CD4-positive, alpha-beta memory T cell (primary cell): ENCODE measurements around the gene PRM2. TPM values are rescaled to one million over a fixed set of nuclear protein-coding genes. Genes with fewer than 3 reads are reported as not detected.

ENCODE experiments used
- CTCF ChIA-PET: fragments of 350-600 bp; sonication (Branson Sonifier 250); formaldehyde crosslinking; loops from one replicate; lab custom pipeline; 2021; ENCODE audit warnings: inconsistent platforms; ENCODE audit not compliant: partially characterized antibody; lab: Charles Lee
- POLR2A ChIA-PET: fragments of 350-600 bp; sonication (Branson Sonifier 250); formaldehyde crosslinking; loops from one replicate; lab custom pipeline; 2021; ENCODE audit not compliant: partially characterized antibody; lab: Charles Lee
- DNase-seq, 5 donors: peaks; one replicate each; pipeline versions ENCODE4 v3.0.0 to v3.0.0-alpha.2; 2020 to 2022; ENCODE audit warnings: mixed read lengths in 1 of 5
- H3K27ac ChIP-seq: one replicate; pipeline ENCODE4 v1.7.0; 2013; ENCODE audit warnings: low read depth, low read length
- H3K27me3 ChIP-seq: 2 replicates; pipeline ENCODE4 v1.7.0; 2013; ENCODE audit warnings: mild to moderate bottlenecking, low read length, moderate library complexity; ENCODE audit not compliant: insufficient read depth
- H3K36me3 ChIP-seq: 2 replicates; pipeline ENCODE4 v1.7.0; 2013; ENCODE audit warnings: mild to moderate bottlenecking, low read length, moderate library complexity; ENCODE audit not compliant: insufficient read depth
- H3K4me1 ChIP-seq: 2 replicates; pipeline ENCODE4 v1.7.0; 2013; ENCODE audit warnings: mild to moderate bottlenecking, low read length, moderate library complexity; ENCODE audit not compliant: insufficient read depth
- H3K4me3 ChIP-seq, 2 donors: one replicate each; pipeline ENCODE4 v1.7.0; 2013; ENCODE audit warnings: low read length in 2 of 2, mild to moderate bottlenecking in 1 of 2
- H3K9me3 ChIP-seq, 2 donors: one replicate each; pipeline ENCODE4 v1.7.0; 2013; ENCODE audit warnings: low read length in 2 of 2, control low read depth in 1 of 2; ENCODE audit not compliant: control insufficient read depth in 1 of 2
- H3K27ac Mint-ChIP-seq, 7 donors: one replicate each; pipeline ENCODE4 v1.8.0; 2020 to 2021; ENCODE audit warnings: mixed read lengths in 7 of 7, mild to moderate bottlenecking in 6 of 7, inconsistent platforms in 3 of 7, moderate library complexity in 3 of 7
- H3K27me3 Mint-ChIP-seq, 2 donors: one replicate each; pipeline ENCODE4 v1.8.0; 2020 to 2021; ENCODE audit warnings: mixed read lengths in 2 of 2
- H3K36me3 Mint-ChIP-seq, 2 donors: one replicate each; pipeline ENCODE4 v1.8.0; 2020 to 2021; ENCODE audit warnings: mixed read lengths in 2 of 2, inconsistent platforms in 1 of 2, mild to moderate bottlenecking in 1 of 2
- H3K4me1 Mint-ChIP-seq, 4 donors: one replicate each; pipeline ENCODE4 v1.8.0; 2020 to 2021; ENCODE audit warnings: mixed read lengths in 4 of 4, mild to moderate bottlenecking in 1 of 4
- H3K4me3 Mint-ChIP-seq, 8 donors: one replicate each; pipeline ENCODE4 v1.8.0; 2020 to 2021; ENCODE audit warnings: mixed read lengths in 8 of 8, mild to moderate bottlenecking in 7 of 8, moderate library complexity in 6 of 8, inconsistent platforms in 3 of 8
- H3K9me3 Mint-ChIP-seq, 8 donors: one replicate each; pipeline ENCODE4 v1.8.0; 2020 to 2021; ENCODE audit warnings: mixed read lengths in 8 of 8, mild to moderate bottlenecking in 5 of 8, inconsistent platforms in 3 of 8, moderate library complexity in 1 of 8
- intact Hi-C: fragments of 100-400 bp; cut with micrococcal nuclease; formaldehyde crosslinking; loops from one replicate; pipeline ENCODE4 v1.15.1; 2023
- polyA plus RNA-seq, 2 donors: library from polyadenylated mRNA; unstranded; fragments of 300-500 nt; fragmentation: Illumina TruSeq; gene quantifications; one replicate each; pipeline ENCODE4 v1.2.3, GENCODE V29; 2021
- total RNA-seq, 2 experiments: library from RNA; stranded (reverse); gene quantifications; one replicate each; pipeline ENCODE4 v1.2.3, GENCODE V29; 2021

PRM2 gene
- total and polyA plus RNA-seq, 4 experiments from 2014 or later, result not detected

- peak in 4 of 5 donors; percentile 13 to 50 (median 20) for DNase-seq
- H3K27me3 Mint-ChIP-seq, result no peaks in the 10 kb centered on the region
- peak overlapping the region in 1 of 2 donors; percentile 3 for H3K4me3 ChIP-seq
- peak overlapping the region; percentile 15 to 83 (median 57) for H3K27ac Mint-ChIP-seq
- peak overlapping the region in 7 of 8 donors; percentile 39 to 75 (median 62) for H3K4me3 Mint-ChIP-seq
- no peaks in the 10 kb centered on the region for H3K9me3 ChIP-seq
- H3K4me1 Mint-ChIP-seq, result peaks cover 24 to 45% (median 34%) of the 10 kb centered on the region in 4 donors
- no peaks in the 10 kb centered on the region for H3K27me3 ChIP-seq
- H3K9me3 Mint-ChIP-seq, result no peaks in the 10 kb centered on the region
- no peak overlapping the region for H3K27ac ChIP-seq
- no peaks in the 10 kb centered on the region for H3K36me3 ChIP-seq
- H3K4me1 ChIP-seq, result peaks cover 37% of the 10 kb centered on the region
- ChIA-PET POLR2A (interaction anchor here (1.2 kb wide), 1 partner anchor 56 kb away, joined by 7 read pairs; the partner anchor contains the start of gene SOCS1), CTCF (interaction anchor here (0.6 to 1.8 kb wide), 8 partner anchors 8 to 349 kb away, joined by 3 to 4 read pairs (median 3); no protein-coding TSS in a partner anchor)
- intact Hi-C loops, result no loop called here
- H3K36me3 Mint-ChIP-seq, result no peaks in the 10 kb centered on the region
Observed at GRCh38 chr16:11312718-11313492, 36.6 kb upstream of the PRM2 start.

- DNase-seq, result peak; percentile 62 to 70 (median 63)
- Histone ChIP-seq H3K27me3 (no peaks in the 10 kb centered on the region), H3K4me1 (peaks cover 37% of the 10 kb centered on the region), H3K36me3 (no peaks in the 10 kb centered on the region), H3K4me3 (no peak overlapping the region), H3K27ac (peak overlapping the region; percentile 4), H3K9me3 (no peaks in the 10 kb centered on the region)
- intact Hi-C loops, result no loop called here
- Mint-ChIP-seq H3K4me3 (peak overlapping the region in 7 of 8 donors; percentile 66 to 81 (median 78)), H3K36me3 (no peaks in the 10 kb centered on the region), H3K27ac (peak overlapping the region; percentile 55 to 97 (median 90)), H3K27me3 (no peaks in the 10 kb centered on the region), H3K4me1 (peaks cover 22 to 45% (median 34%) of the 10 kb centered on the region in 4 donors), H3K9me3 (no peaks in the 10 kb centered on the region)
- ChIA-PET CTCF (interaction anchor here (0.8 to 2.3 kb wide), 6 partner anchors 13 to 357 kb away, joined by 3 to 8 read pairs (median 3); no protein-coding TSS in a partner anchor), POLR2A (interaction anchor here (0.6 to 2.0 kb wide), 7 partner anchors 13 to 524 kb away, joined by 3 to 11 read pairs (median 4); partner anchors contain the start of gene SOCS1)
Observed at GRCh38 chr16:11310997-11311561, 34.8 kb upstream of the PRM2 start.

- H3K27ac ChIP-seq, result no peak overlapping the region
- peaks cover 22 to 45% (median 34%) of the 10 kb centered on the region in 4 donors for H3K4me1 Mint-ChIP-seq
Observed at GRCh38 chr16:11310634-11310977, 34.3 kb upstream of the PRM2 start.

GRCh38 chr16:11309895-11310633 is 33.8 kb upstream of the PRM2 start:
- Histone ChIP-seq H3K4me3 (no peak overlapping the region), H3K4me1 (peaks cover 37% of the 10 kb centered on the region)
- no peaks in the 10 kb centered on the region for H3K36me3 Mint-ChIP-seq

More at GRCh38 chr16:11310634-11310977, 34.3 kb upstream of the PRM2 start:
- CTCF ChIA-PET, result interaction anchor here (0.8 to 2.3 kb wide), 3 partner anchors 13 to 356 kb away, joined by 3 to 8 read pairs (median 3); no protein-coding TSS in a partner anchor
- H3K27me3 ChIP-seq, result no peaks in the 10 kb centered on the region
- H3K4me3 ChIP-seq, result no peak overlapping the region
- peaks cover 37% of the 10 kb centered on the region for H3K4me1 ChIP-seq
- no peak for DNase-seq
- intact Hi-C loops, result no loop called here
- peaks cover 0 to 2% (median 0%) of the 10 kb centered on the region in 8 donors for H3K9me3 Mint-ChIP-seq
- H3K4me3 Mint-ChIP-seq, result peak overlapping the region in 4 of 8 donors; percentile 76 to 79 (median 78)
- no peaks in the 10 kb centered on the region for H3K9me3 ChIP-seq
- no peaks in the 10 kb centered on the region for H3K36me3 ChIP-seq
- POLR2A ChIA-PET, result interaction anchor here (0.6 to 2.0 kb wide), 6 partner anchors 13 to 524 kb away, joined by 3 to 11 read pairs (median 6); partner anchors contain the start of gene SOCS1
- peak overlapping the region in 6 of 7 donors; percentile 55 to 97 (median 90) for H3K27ac Mint-ChIP-seq
- no peaks in the 10 kb centered on the region for H3K27me3 Mint-ChIP-seq
- H3K36me3 Mint-ChIP-seq, result no peaks in the 10 kb centered on the region

GRCh38 chr16:11308493-11309283 is 32.4 kb upstream of the PRM2 start:
- peaks cover 37% of the 10 kb centered on the region for H3K4me1 ChIP-seq
- DNase-seq, result no peak
- H3K27ac ChIP-seq, result no peak overlapping the region
- H3K9me3 ChIP-seq, result no peaks in the 10 kb centered on the region
- intact Hi-C loops, result no loop called here
- ChIA-PET POLR2A (no interaction called here), CTCF (interaction anchor here (1.3 kb wide), 1 partner anchor 11 kb away, joined by 4 read pairs; no protein-coding TSS in a partner anchor)
- no peaks in the 10 kb centered on the region for H3K27me3 ChIP-seq
- Mint-ChIP-seq H3K27ac (no peak overlapping the region), H3K4me3 (no peak overlapping the region), H3K9me3 (peaks cover 0 to 2% (median 0%) of the 10 kb centered on the region in 8 donors), H3K4me1 (peaks cover 22 to 41% (median 32%) of the 10 kb centered on the region in 4 donors), H3K27me3 (no peaks in the 10 kb centered on the region), H3K36me3 (no peaks in the 10 kb centered on the region)
- H3K4me3 ChIP-seq, result no peak overlapping the region
- H3K36me3 ChIP-seq, result no peaks in the 10 kb centered on the region

More at GRCh38 chr16:11309895-11310633, 33.8 kb upstream of the PRM2 start:
- ChIA-PET POLR2A (interaction anchor here (1.4 to 1.8 kb wide), 3 partner anchors 37 to 56 kb away, joined by 4 to 11 read pairs (median 7); partner anchors contain the start of gene SOCS1), CTCF (interaction anchor here (1.1 to 2.3 kb wide), 3 partner anchors 12 to 356 kb away, joined by 3 to 8 read pairs (median 4); no protein-coding TSS in a partner anchor)
- peak overlapping the region in 1 of 8 donors; percentile 48 for H3K4me3 Mint-ChIP-seq
- Histone ChIP-seq H3K27me3 (no peaks in the 10 kb centered on the region), H3K27ac (no peak overlapping the region), H3K36me3 (no peaks in the 10 kb centered on the region), H3K9me3 (no peaks in the 10 kb centered on the region)
- H3K27me3 Mint-ChIP-seq, result no peaks in the 10 kb centered on the region
- intact Hi-C loops, result no loop called here
- H3K9me3 Mint-ChIP-seq, result peaks cover 0 to 2% (median 0%) of the 10 kb centered on the region in 8 donors
- peak overlapping the region in 4 of 7 donors; percentile 48 to 97 (median 62) for H3K27ac Mint-ChIP-seq
- peaks cover 22 to 45% (median 34%) of the 10 kb centered on the region in 4 donors for H3K4me1 Mint-ChIP-seq
- DNase-seq, result no peak
